ENCODE data around the gene OVCA2. TPM values are rescaled to one million over a fixed set of nuclear protein-coding genes. Genes with fewer than 3 reads are reported as not detected.

The OVCA2 gene
- polyA plus RNA-seq, 2 of the 4 experiments (the other 2 are of a cell fraction), result 54.6 to 66.3 TPM

GRCh38 chr17:2089021-2089422 is 47.2 kb downstream of the OVCA2 start (continued):
- TF ChIP-seq, protein P1, sequence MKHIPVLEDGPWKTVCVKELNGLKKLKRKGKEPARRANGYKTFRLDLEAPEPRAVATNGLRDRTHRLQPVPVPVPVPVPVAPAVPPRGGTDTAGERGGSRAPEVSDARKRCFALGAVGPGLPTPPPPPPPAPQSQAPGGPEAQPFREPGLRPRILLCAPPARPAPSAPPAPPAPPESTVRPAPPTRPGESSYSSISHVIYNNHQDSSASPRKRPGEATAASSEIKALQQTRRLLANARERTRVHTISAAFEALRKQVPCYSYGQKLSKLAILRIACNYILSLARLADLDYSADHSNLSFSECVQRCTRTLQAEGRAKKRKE (CRISPR knock-in tag; IDR thresholded peaks at IDR 0.05; ENCODE audit: low read depth), result no peak

DNA sequence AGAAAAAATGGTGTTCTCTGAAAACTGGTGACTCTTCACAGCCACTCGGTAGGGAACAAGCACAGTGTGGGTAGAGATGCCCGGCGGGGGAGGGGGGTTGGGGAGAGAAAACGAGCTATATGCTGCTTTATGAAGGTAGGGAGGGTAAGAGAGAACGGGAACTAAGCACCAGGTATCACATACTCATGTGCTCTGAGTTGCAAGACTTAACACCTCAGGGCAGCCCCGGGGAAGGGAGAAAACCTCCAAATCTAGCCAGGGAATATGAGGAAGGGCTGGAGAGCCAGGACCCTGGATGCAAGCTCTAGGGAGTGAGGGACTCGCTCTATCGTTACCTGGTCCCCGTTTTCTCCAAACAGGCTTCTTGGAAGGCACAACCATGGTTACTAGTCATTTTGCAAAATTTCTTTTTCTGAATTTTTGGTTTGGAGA is 48.4 kb downstream of the OVCA2 start:
- ChIA-PET POLR2A (no interaction called here), CTCF (interaction anchor here (0.5 to 4.7 kb wide), 17 partner anchors 9 to 214 kb away, joined by 3 to 31 read pairs (median 3); partner anchors contain the start of genes SMG6 and SRR)
- FAIRE-seq, result no peak
- no peak for ATAC-seq
- no peaks in the 10 kb centered on the region for H3K9me3 ChIP-seq
- H3K27ac ChIP-seq, result no peak overlapping the region
- H3K4me1 ChIP-seq, result peaks cover 6% of the 10 kb centered on the region
- no peak for TF ChIP-seq ELK1 (IDR thresholded peaks at IDR 0.05; ENCODE audit: low read depth, low read length)
- no peak for TF ChIP-seq PHF8 (IDR thresholded peaks at IDR 0.05; ENCODE audit: borderline replicate concordance, low read depth)
- TF ChIP-seq SMC3 (IDR thresholded peaks at IDR 0.05), result no peak
- no peak for TF ChIP-seq RFX5 (IDR thresholded peaks at IDR 0.05)
- TF ChIP-seq JUN (IDR thresholded peaks at IDR 0.05), result no peak
- no peak for TF ChIP-seq HEYL (CRISPR knock-in tag; IDR thresholded peaks at IDR 0.05)
- TF ChIP-seq ZNF302 (CRISPR knock-in tag; IDR thresholded peaks at IDR 0.05), result no peak
- TF ChIP-seq, protein P2, sequence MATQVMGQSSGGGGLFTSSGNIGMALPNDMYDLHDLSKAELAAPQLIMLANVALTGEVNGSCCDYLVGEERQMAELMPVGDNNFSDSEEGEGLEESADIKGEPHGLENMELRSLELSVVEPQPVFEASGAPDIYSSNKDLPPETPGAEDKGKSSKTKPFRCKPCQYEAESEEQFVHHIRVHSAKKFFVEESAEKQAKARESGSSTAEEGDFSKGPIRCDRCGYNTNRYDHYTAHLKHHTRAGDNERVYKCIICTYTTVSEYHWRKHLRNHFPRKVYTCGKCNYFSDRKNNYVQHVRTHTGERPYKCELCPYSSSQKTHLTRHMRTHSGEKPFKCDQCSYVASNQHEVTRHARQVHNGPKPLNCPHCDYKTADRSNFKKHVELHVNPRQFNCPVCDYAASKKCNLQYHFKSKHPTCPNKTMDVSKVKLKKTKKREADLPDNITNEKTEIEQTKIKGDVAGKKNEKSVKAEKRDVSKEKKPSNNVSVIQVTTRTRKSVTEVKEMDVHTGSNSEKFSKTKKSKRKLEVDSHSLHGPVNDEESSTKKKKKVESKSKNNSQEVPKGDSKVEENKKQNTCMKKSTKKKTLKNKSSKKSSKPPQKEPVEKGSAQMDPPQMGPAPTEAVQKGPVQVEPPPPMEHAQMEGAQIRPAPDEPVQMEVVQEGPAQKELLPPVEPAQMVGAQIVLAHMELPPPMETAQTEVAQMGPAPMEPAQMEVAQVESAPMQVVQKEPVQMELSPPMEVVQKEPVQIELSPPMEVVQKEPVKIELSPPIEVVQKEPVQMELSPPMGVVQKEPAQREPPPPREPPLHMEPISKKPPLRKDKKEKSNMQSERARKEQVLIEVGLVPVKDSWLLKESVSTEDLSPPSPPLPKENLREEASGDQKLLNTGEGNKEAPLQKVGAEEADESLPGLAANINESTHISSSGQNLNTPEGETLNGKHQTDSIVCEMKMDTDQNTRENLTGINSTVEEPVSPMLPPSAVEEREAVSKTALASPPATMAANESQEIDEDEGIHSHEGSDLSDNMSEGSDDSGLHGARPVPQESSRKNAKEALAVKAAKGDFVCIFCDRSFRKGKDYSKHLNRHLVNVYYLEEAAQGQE (IDR thresholded peaks at IDR 0.05), result no peak
- TF ChIP-seq JUNB (IDR thresholded peaks at IDR 0.05), result no peak
- TF ChIP-seq, protein P3, sequence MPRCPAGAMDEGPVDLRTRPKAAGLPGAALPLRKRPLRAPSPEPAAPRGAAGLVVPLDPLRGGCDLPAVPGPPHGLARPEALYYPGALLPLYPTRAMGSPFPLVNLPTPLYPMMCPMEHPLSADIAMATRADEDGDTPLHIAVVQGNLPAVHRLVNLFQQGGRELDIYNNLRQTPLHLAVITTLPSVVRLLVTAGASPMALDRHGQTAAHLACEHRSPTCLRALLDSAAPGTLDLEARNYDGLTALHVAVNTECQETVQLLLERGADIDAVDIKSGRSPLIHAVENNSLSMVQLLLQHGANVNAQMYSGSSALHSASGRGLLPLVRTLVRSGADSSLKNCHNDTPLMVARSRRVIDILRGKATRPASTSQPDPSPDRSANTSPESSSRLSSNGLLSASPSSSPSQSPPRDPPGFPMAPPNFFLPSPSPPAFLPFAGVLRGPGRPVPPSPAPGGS (IDR thresholded peaks at IDR 0.05), result no peak
- TF ChIP-seq, protein P4, sequence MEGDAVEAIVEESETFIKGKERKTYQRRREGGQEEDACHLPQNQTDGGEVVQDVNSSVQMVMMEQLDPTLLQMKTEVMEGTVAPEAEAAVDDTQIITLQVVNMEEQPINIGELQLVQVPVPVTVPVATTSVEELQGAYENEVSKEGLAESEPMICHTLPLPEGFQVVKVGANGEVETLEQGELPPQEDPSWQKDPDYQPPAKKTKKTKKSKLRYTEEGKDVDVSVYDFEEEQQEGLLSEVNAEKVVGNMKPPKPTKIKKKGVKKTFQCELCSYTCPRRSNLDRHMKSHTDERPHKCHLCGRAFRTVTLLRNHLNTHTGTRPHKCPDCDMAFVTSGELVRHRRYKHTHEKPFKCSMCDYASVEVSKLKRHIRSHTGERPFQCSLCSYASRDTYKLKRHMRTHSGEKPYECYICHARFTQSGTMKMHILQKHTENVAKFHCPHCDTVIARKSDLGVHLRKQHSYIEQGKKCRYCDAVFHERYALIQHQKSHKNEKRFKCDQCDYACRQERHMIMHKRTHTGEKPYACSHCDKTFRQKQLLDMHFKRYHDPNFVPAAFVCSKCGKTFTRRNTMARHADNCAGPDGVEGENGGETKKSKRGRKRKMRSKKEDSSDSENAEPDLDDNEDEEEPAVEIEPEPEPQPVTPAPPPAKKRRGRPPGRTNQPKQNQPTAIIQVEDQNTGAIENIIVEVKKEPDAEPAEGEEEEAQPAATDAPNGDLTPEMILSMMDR (IDR thresholded peaks at IDR 0.05), result no peak
- no peak for TF ChIP-seq RNF2 (IDR thresholded peaks at IDR 0.05; ENCODE audit: borderline replicate concordance, low read depth)
- DNase-seq (ENCODE audit: low read depth in 1 of 2, low spot score in 1 of 2), result no peak
- no peak overlapping the region for H3K4me3 ChIP-seq
- no peak overlapping the region for H3K4me2 ChIP-seq
- 79% methylated on average over 8 of the region's 9 CpGs for WGBS (ENCODE audit: missing lambda C conversion rate)

All from A549 (cell line).